Activated CD8-positive, alpha-beta T cell treated with anti-CD3 and anti-CD28 coated beads for 36 hours (primary cell): ENCODE measurements around the gene IL15. TPM values are rescaled to one million over a fixed set of nuclear protein-coding genes. Genes with fewer than 3 reads are reported as not detected.
"Not testable (repeated sequence)": the region's sequence is repeated elsewhere in the genome, so short reads cannot be mapped to it uniquely, and the experiment has no call there.

Experiments
- ATAC-seq: fragments of 200-7000 bp; cut with Tn5 transposase; one replicate; pipeline ENCODE4 v1.10.0; 2021; ENCODE audit warnings: mild to moderate bottlenecking, moderate library complexity
- CTCF ChIA-PET: fragments of 350-600 bp; sonication (Branson Sonifier 250); formaldehyde crosslinking; loops from one replicate; lab custom pipeline; 2021; ENCODE audit warnings: antibody characterized with exemption; lab: Charles Lee
- POLR2A ChIA-PET: fragments of 350-600 bp; sonication (Branson Sonifier 250); formaldehyde crosslinking; loops from one replicate; lab custom pipeline; 2021; ENCODE audit warnings: antibody characterized with exemption; lab: Charles Lee
- DNase-seq: peaks from one replicate; pipeline ENCODE4 v3.0.0-alpha.2; 2020
- H3K27ac Mint-ChIP-seq: one replicate; pipeline ENCODE4 v1.8.0; 2021; ENCODE audit warnings: mild to moderate bottlenecking, mixed read lengths
- H3K27me3 Mint-ChIP-seq: one replicate; pipeline ENCODE4 v1.8.0; 2021; ENCODE audit warnings: mixed read lengths
- H3K36me3 Mint-ChIP-seq: one replicate; pipeline ENCODE4 v1.8.0; 2021; ENCODE audit warnings: low read depth, mixed read lengths
- H3K4me1 Mint-ChIP-seq: one replicate; pipeline ENCODE4 v1.8.0; 2021; ENCODE audit warnings: low read depth, mixed read lengths
- H3K4me3 Mint-ChIP-seq: one replicate; pipeline ENCODE4 v1.8.0; 2021; ENCODE audit warnings: mild to moderate bottlenecking, moderate library complexity, mixed read lengths
- H3K9me3 Mint-ChIP-seq: one replicate; pipeline ENCODE4 v1.8.0; 2021; ENCODE audit warnings: mixed read lengths
- CTCF ChIP-seq: fragments of 200-600 bp; IDR thresholded peaks from one replicate; pipeline ENCODE4 v1.8.0; 2022; ENCODE audit warnings: antibody characterized with exemption, mild to moderate bottlenecking
- intact Hi-C: fragments of 100-400 bp; cut with micrococcal nuclease; formaldehyde crosslinking; loops from one replicate; pipeline ENCODE4 v1.10.0; 2022
- total RNA-seq, 2 experiments: library from RNA; stranded (reverse); gene quantifications; one replicate each; pipeline ENCODE4 v1.2.3, GENCODE V29; 2021

IL15 gene
- total RNA-seq, 2 experiments from 2014 or later, result 0.65 to 2.3 TPM

DNA sequence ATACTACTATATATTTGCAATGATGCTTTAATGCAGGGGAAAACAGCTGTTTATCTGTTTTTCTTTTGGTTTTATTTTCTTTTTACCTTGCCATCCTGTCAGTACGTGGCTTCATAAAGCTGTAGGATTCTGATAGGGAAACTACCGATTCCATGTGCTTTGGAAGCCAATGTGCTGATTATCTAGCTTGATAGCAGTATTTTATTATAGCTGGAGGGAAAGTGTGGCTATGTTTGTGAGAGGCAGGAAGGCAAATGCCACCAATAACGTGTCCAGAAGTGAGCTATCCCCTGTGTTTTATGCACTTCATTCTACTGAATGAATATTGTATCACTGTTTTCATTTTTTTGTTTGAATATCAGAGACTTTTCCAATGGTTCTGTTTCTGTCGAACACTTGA, 43.7 kb downstream of the IL15 start:
- ChIA-PET POLR2A (no interaction called here), CTCF (no interaction called here)
- TF ChIP-seq CTCF, result no peak

DNA sequence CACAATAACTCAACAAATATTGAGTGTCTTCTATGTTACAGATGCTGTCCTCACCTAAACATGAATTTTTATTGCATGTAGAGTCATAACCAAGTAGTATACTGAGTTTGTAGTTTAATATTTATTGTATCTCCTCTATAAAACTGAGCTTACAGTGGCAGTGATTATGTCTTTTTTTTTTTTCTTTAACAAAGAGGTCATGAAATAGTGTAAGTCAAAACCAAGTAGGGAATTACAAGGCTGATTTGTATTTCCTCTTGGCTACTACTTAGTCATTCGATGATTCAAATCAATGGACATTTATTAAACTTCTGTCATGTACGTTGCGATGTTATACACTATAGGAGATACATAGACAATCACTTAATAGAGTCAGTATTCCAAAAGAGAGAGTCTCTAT, 48.4 kb downstream of the IL15 start:
- intact Hi-C loops, result no loop called here
- peaks cover 2% of the 10 kb centered on the region for H3K9me3 Mint-ChIP-seq

More for the DNA sequence above, 43.7 kb downstream of the IL15 start:
- Mint-ChIP-seq H3K9me3 (no peaks in the 10 kb centered on the region), H3K27me3 (no peaks in the 10 kb centered on the region), H3K4me3 (no peak overlapping the region), H3K27ac (no peak overlapping the region), H3K36me3 (no peaks in the 10 kb centered on the region), H3K4me1 (no peaks in the 10 kb centered on the region)
- intact Hi-C loops, result no loop called here
- ATAC-seq (no peak), DNase-seq (no peak)

GRCh38 chr4:141686146-141686775, 49.9 kb downstream of the IL15 start:
- intact Hi-C loops, result no loop called here
- Mint-ChIP-seq H3K4me1 (no peaks in the 10 kb centered on the region), H3K27me3 (no peaks in the 10 kb centered on the region), H3K36me3 (no peaks in the 10 kb centered on the region), H3K4me3 (no peak overlapping the region), H3K9me3 (peaks cover 2% of the 10 kb centered on the region), H3K27ac (no peak overlapping the region)
- ATAC-seq (no peak), DNase-seq (no peak)
- ChIA-PET POLR2A (no interaction called here), CTCF (interaction anchor here (1.2 kb wide), 1 partner anchor 11 kb away, joined by 4 read pairs; no protein-coding TSS in a partner anchor)
- TF ChIP-seq CTCF, result no peak

More for the DNA sequence above, 48.4 kb downstream of the IL15 start:
- no peak for DNase-seq
- Mint-ChIP-seq H3K36me3 (no peaks in the 10 kb centered on the region), H3K4me1 (no peaks in the 10 kb centered on the region), H3K27me3 (no peaks in the 10 kb centered on the region), H3K27ac (no peak overlapping the region), H3K4me3 (no peak overlapping the region)
- POLR2A ChIA-PET, result no interaction called here
- CTCF ChIA-PET, result interaction anchor here (1.2 kb wide), 1 partner anchor 12 kb away, joined by 4 read pairs; no protein-coding TSS in a partner anchor
- ATAC-seq, result no peak
- TF ChIP-seq CTCF, result no peak

DNA sequence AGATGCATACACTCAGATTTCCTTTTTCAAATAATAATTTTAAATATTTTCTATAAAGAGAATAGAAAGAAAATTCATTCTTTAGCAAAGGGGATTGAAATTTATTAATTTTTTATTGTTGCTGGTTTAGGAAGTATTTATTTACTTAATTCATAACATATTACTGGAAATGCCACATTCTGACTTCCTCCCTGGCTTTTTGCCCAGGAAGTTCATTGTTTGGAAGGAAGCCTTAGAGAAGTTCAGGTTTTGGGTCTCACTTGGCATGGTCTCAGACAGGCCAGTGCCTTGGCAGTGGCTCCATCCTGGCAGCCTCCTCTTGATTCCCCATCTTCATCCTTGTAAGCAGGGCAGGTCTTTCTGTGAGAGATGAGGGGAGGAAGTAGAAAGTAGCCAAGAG, 50.5 kb downstream of the IL15 start:
- no peak for DNase-seq
- intact Hi-C loops, result no loop called here
- Mint-ChIP-seq H3K36me3 (no peaks in the 10 kb centered on the region), H3K27me3 (no peaks in the 10 kb centered on the region), H3K4me1 (no peaks in the 10 kb centered on the region), H3K27ac (no peak overlapping the region), H3K9me3 (peaks cover 2% of the 10 kb centered on the region), H3K4me3 (no peak overlapping the region)
- no peak for ATAC-seq
- TF ChIP-seq CTCF, result no peak
- POLR2A ChIA-PET, result no interaction called here
- CTCF ChIA-PET, result no interaction called here

GRCh38 chr4:141689726-141690296, 53.4 kb downstream of the IL15 start:
- CTCF ChIA-PET, POLR2A ChIA-PET, H3K4me3 Mint-ChIP-seq, H3K4me1 Mint-ChIP-seq, H3K27ac Mint-ChIP-seq, ATAC-seq, H3K27me3 Mint-ChIP-seq, intact Hi-C loops, DNase-seq, H3K36me3 Mint-ChIP-seq, H3K9me3 Mint-ChIP-seq: not testable (repeated sequence)

- CTCF ChIA-PET, ATAC-seq, H3K4me1 Mint-ChIP-seq, POLR2A ChIA-PET, H3K4me3 Mint-ChIP-seq, intact Hi-C loops, H3K27ac Mint-ChIP-seq, H3K9me3 Mint-ChIP-seq, H3K36me3 Mint-ChIP-seq, H3K27me3 Mint-ChIP-seq, DNase-seq: not testable (repeated sequence)
Observed at GRCh38 chr4:141691247-141691646, 54.9 kb downstream of the IL15 start.
